Uterus (tissue), 4 donors: ENCODE results near the gene ASB12. TPM values are rescaled to one million over a fixed set of nuclear protein-coding genes. Genes with fewer than 3 reads are reported as not detected.
A peak's percentile ranks its signal among the peaks of the same experiment; 100 is the strongest.

ENCODE experiments used
- DNase-seq, 2 donors: peaks; one replicate each; pipeline ENCODE4 v3.0.0-alpha.2; 2019 to 2020
- H3K27ac ChIP-seq, 2 donors: fragments of 200-600 bp; sonication (generic); 1 replicate in 1 of 2; 2 replicates in 1 of 2; pipeline ENCODE4 v1.5.1; 2016 to 2018
- H3K27me3 ChIP-seq, 2 donors: fragments of 200-600 bp; sonication (generic); one replicate each; pipeline ENCODE4 v1.5.1; 2018 to 2019; ENCODE audit warnings: control low read depth in 1 of 2
- H3K36me3 ChIP-seq, 2 donors: fragments of 200-600 bp; sonication (generic); one replicate each; pipeline ENCODE4 v1.5.1; 2019; ENCODE audit warnings: control low read depth in 1 of 2
- H3K4me1 ChIP-seq, 2 donors: fragments of 200-600 bp; sonication (generic); one replicate each; pipeline ENCODE4 v1.5.1; 2018 to 2019; ENCODE audit warnings: control low read depth in 1 of 2
- H3K4me3 ChIP-seq, 2 donors: fragments of 200-600 bp; sonication (generic); 1 replicate in 1 of 2; 2 replicates in 1 of 2; pipeline ENCODE4 v1.5.1; 2018 to 2019; ENCODE audit warnings: mild to moderate bottlenecking in 1 of 2
- H3K9me3 ChIP-seq, 2 donors: fragments of 200-600 bp; sonication (generic); one replicate each; pipeline ENCODE4 v1.5.1; 2019; ENCODE audit warnings: control low read depth in 1 of 2
- CTCF ChIP-seq, 4 experiments: fragments of 200-600 bp in 2 of 4; fragments of 450-650 bp in 2 of 4; sonication (generic) in 2 of 4; IDR thresholded peaks; one replicate each; pipeline ENCODE4 v1.5.1; 2016 to 2019; ENCODE audit warnings: antibody characterized with exemption in 4 of 4, mild to moderate bottlenecking in 2 of 4, moderate library complexity in 1 of 4
- POLR2A ChIP-seq, 2 donors: fragments of 450-650 bp; IDR thresholded peaks; one replicate each; pipeline ENCODE4 v1.6.1; 2016; ENCODE audit warnings: antibody characterized with exemption in 2 of 2, mild to moderate bottlenecking in 1 of 2, moderate library complexity in 1 of 2
- intact Hi-C: fragments of 100-400 bp; cut with DNase I; formaldehyde crosslinking; loops from one replicate; pipeline ENCODE4 v1.15.1; 2023; ENCODE audit warnings: low total_unique reads
- total RNA-seq, 4 donors: library from RNA; depleted of rRNA in 3 of 4; stranded (reverse); fragments of >200 nt in 3 of 4; gene quantifications; one replicate each; pipeline versions ENCODE4 v1.1.0 to v1.2.4, GENCODE V29; 2014 to 2023
- donor health status: DM: yes; HTN: yes; CAD: no.

ASB12 gene
- total RNA-seq, 4 donors from 2014 or later: 0.34 to 0.35 TPM; not detected in 2

- Histone ChIP-seq H3K27me3 (no peaks in the 10 kb centered on the region), H3K4me1 (no peaks in the 10 kb centered on the region), H3K27ac (peak overlapping the region; percentile 86 to 91), H3K9me3 (no peaks in the 10 kb centered on the region), H3K4me3 (peak overlapping the region; percentile 52 to 58), H3K36me3 (no peaks in the 10 kb centered on the region)
- TF ChIP-seq POLR2A (IDR thresholded peaks at IDR 0.05) (no peak), CTCF (IDR thresholded peaks at IDR 0.05) (no peak)
- peak; percentile 27 to 34 for DNase-seq
- intact Hi-C loops: no loop called here
These were observed 23.7 kb downstream of the ASB12 start for GRCh38 chrX:64206556-64207162.

GRCh38 chrX:64205735-64206501, 24.5 kb downstream of the ASB12 start:
- intact Hi-C loops: no loop called here
- peak; percentile 52 to 73 for TF ChIP-seq POLR2A (IDR thresholded peaks at IDR 0.05)
- TF ChIP-seq CTCF (IDR thresholded peaks at IDR 0.05): peak in 1 of 4 experiments; percentile 11
- DNase-seq: peak; percentile 93 to 95

GRCh38 chrX:64205441-64205734, 25.0 kb downstream of the ASB12 start, which contains the start of gene AMER1:
Gene AMER1, minus strand, starts transcription at chrX:64205708. Its CDS starts 12,422 bp downstream, at chrX:64193286.
- Histone ChIP-seq H3K27ac (peak within 1 kb of the TSS; percentile 86 to 91), H3K27me3 (no peaks in the 10 kb centered on the region), H3K36me3 (no peaks in the 10 kb centered on the region), H3K4me3 (peak within 1 kb of the TSS; percentile 52 to 58), H3K9me3 (no peaks in the 10 kb centered on the region), H3K4me1 (no peaks in the 10 kb centered on the region)
- DNase-seq: no peak
- no peak for TF ChIP-seq CTCF (IDR thresholded peaks at IDR 0.05)
- no peak for TF ChIP-seq POLR2A (IDR thresholded peaks at IDR 0.05)
- intact Hi-C loops: no loop called here

More at GRCh38 chrX:64205735-64206501, 24.5 kb downstream of the ASB12 start:
- H3K27ac ChIP-seq: peak overlapping the region; percentile 86 to 91
- no peaks in the 10 kb centered on the region for H3K27me3 ChIP-seq
- no peaks in the 10 kb centered on the region for H3K4me1 ChIP-seq
- peak overlapping the region; percentile 52 to 58 for H3K4me3 ChIP-seq
- no peaks in the 10 kb centered on the region for H3K36me3 ChIP-seq
- H3K9me3 ChIP-seq: no peaks in the 10 kb centered on the region

- no peak for TF ChIP-seq CTCF (IDR thresholded peaks at IDR 0.05)
- Histone ChIP-seq H3K4me1 (no peaks in the 10 kb centered on the region), H3K27ac (peak overlapping the region; percentile 86 to 91), H3K27me3 (no peaks in the 10 kb centered on the region), H3K9me3 (no peaks in the 10 kb centered on the region), H3K36me3 (no peaks in the 10 kb centered on the region), H3K4me3 (peak overlapping the region; percentile 52 to 58)
- DNase-seq: peak; percentile 24 to 33
- intact Hi-C loops: no loop called here
These were observed 25.5 kb downstream of the ASB12 start for GRCh38 chrX:64204701-64205440.
